Measurements from ENCODE around the gene SGK1. TPM values are rescaled to one million over a fixed set of nuclear protein-coding genes. Genes with fewer than 3 reads are reported as not detected.

SGK1 gene
- total RNA-seq, 3 donors from 2014 or later (not counting 1 experiment from before 2014, with no cell fraction given), result 31.8 to 89.6 (median 33.3) TPM

DNA sequence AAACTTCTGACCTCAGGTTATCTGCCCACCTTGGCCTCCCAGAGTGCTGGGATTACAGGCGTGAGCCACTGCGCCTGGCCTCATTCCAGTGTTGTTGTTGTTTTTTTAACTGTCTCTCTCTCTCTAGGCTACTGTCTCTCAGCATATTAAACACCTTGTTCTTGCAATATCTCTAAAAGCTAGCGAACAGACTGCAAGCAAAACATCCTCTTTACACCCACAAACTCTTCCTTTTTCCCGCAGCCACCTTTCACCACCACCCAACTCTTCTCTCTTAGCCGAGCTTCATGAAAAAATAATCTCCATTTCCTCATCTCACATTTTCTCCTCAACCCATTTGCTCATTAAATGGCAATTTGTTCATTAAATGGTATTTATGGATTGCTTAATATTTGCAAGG, 45.5 kb downstream of the SGK1 start:
- no peaks in the 10 kb centered on the region for H3K27me3 Mint-ChIP-seq (ENCODE audit: low read depth in 2 of 2)
- H3K4me3 Mint-ChIP-seq, result peak overlapping the region; percentile 40
- peak in 1 of 3 donors; percentile 55 for ATAC-seq
- Histone ChIP-seq H3K36me3 (ENCODE audit: control insufficient read depth, insufficient read depth, low read length) (no peaks in the 10 kb centered on the region), H3K27me3 (ENCODE audit: control insufficient read depth, insufficient read depth, low read length) (no peaks in the 10 kb centered on the region), H3K4me3 (ENCODE audit: low read length) (no peak overlapping the region), H3K4me1 (ENCODE audit: control insufficient read depth, insufficient read depth, low read length) (peaks cover 22% of the 10 kb centered on the region), H3K9me3 (ENCODE audit: control insufficient read depth, insufficient read depth, low read length) (no peaks in the 10 kb centered on the region), H3K27ac (ENCODE audit: low read length) (no peak overlapping the region)
- no peak for TF ChIP-seq CTCF (IDR thresholded peaks at IDR 0.05)
- H3K36me3 Mint-ChIP-seq, result no peaks in the 10 kb centered on the region
- no peaks in the 10 kb centered on the region for H3K9me3 Mint-ChIP-seq
- intact Hi-C loops (cut with micrococcal nuclease), result no loop called here
- 20% methylated on average over 5 of the region's 5 CpGs for WGBS (ENCODE audit: insufficient coverage)
- peaks cover 6 to 17% of the 10 kb centered on the region in 2 donors for H3K4me1 Mint-ChIP-seq
- DNase-seq, result peak in 1 of 2 donors; percentile 40
- peak overlapping the region in 1 of 2 donors; percentile 23 for H3K27ac Mint-ChIP-seq

DNA sequence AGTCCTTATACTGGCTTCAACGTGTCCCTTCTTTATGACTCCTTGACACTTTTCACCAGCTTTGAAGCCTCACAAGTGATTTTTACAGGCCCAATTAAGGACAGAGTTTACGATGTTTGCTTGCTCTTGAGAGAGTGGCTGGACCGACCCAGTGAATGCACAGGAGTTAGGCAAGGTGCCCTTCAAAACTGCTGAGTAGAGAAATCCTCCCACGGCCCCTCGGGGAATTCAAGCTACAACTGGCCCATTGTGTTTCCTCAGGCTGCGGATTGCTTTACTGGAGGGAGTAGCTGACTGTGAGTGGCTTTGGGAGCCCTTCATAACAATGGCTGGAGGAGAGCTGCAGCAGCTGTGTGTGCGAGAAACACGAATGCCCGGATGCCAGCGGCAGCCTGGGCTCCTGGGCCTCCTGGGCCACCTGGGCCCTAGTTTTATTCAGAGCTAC, 50.0 kb downstream of the SGK1 start:
- Mint-ChIP-seq H3K36me3 (no peaks in the 10 kb centered on the region), H3K4me3 (no peak overlapping the region), H3K27me3 (ENCODE audit: low read depth in 2 of 2) (no peaks in the 10 kb centered on the region), H3K27ac (no peak overlapping the region), H3K9me3 (no peaks in the 10 kb centered on the region), H3K4me1 (peaks cover 6 to 8% of the 10 kb centered on the region in 2 donors)
- H3K36me3 ChIP-seq (ENCODE audit: control insufficient read depth, insufficient read depth, low read length), result no peaks in the 10 kb centered on the region
- no peak overlapping the region for H3K27ac ChIP-seq (ENCODE audit: low read length)
- intact Hi-C loops (cut with micrococcal nuclease), result no loop called here
- peaks cover 9% of the 10 kb centered on the region for H3K4me1 ChIP-seq (ENCODE audit: control insufficient read depth, insufficient read depth, low read length)
- DNase-seq, result no peak
- WGBS (ENCODE audit: insufficient coverage), result 98% methylated on average over 10 of the region's 10 CpGs
- no peaks in the 10 kb centered on the region for H3K27me3 ChIP-seq (ENCODE audit: control insufficient read depth, insufficient read depth, low read length)
- no peak for ATAC-seq
- no peaks in the 10 kb centered on the region for H3K9me3 ChIP-seq (ENCODE audit: control insufficient read depth, insufficient read depth, low read length)
- no peak overlapping the region for H3K4me3 ChIP-seq (ENCODE audit: low read length)
- TF ChIP-seq CTCF (IDR thresholded peaks at IDR 0.05), result no peak

DNA sequence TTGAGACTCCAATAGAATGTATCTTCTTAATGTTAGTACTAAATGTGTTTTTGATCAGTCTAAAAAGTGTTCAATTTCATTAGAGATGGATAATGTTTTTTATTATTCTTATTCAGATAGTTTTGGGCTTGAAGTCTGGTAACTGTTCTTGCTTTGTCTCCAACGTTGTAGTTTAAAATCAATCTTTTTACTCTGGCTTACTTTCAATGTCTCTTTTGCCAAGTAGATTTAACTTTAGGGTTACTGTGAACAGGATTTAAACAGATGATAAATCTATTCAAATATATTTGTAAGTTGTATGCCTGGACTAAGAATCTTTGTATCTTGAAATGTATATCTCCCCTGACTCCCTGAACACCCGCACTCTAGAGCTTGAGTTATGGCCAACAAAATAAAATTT, 51.1 kb downstream of the SGK1 start:
- Mint-ChIP-seq H3K4me1 (no peaks in the 10 kb centered on the region), H3K27ac (no peak overlapping the region), H3K4me3 (no peak overlapping the region), H3K9me3 (no peaks in the 10 kb centered on the region), H3K27me3 (ENCODE audit: low read depth in 2 of 2) (no peaks in the 10 kb centered on the region), H3K36me3 (no peaks in the 10 kb centered on the region)
- Histone ChIP-seq H3K27me3 (ENCODE audit: control insufficient read depth, insufficient read depth, low read length) (no peaks in the 10 kb centered on the region), H3K9me3 (ENCODE audit: control insufficient read depth, insufficient read depth, low read length) (no peaks in the 10 kb centered on the region), H3K4me3 (ENCODE audit: low read length) (no peak overlapping the region), H3K27ac (ENCODE audit: low read length) (no peak overlapping the region), H3K36me3 (ENCODE audit: control insufficient read depth, insufficient read depth, low read length) (no peaks in the 10 kb centered on the region), H3K4me1 (ENCODE audit: control insufficient read depth, insufficient read depth, low read length) (peaks cover 2% of the 10 kb centered on the region)
- no peak for TF ChIP-seq CTCF (IDR thresholded peaks at IDR 0.05)
- intact Hi-C loops (cut with micrococcal nuclease), result no loop called here
- DNase-seq, result no peak
- ATAC-seq, result no peak
- no CpG with 5 or more reads among the region's 2 CpGs for WGBS (ENCODE audit: insufficient coverage)

DNA sequence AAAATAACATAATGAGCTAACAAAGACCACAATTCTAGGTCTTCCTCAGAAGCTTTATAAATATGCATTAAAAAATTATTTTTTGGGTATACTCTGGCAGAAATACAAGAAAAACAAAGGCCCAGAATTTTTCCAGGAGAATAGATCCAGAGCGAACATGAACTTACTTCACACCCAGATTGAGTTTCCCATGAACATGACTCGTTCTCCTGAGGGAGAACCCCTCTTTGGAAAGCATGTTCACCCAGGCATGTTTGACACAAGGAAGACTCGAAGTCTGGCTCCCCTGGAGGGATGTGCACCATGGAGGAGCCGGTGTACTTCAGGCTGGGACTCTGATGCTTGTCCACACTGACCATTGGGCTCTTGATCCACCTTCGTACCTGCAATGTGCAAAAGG, 56.1 kb downstream of the SGK1 start:
- no peak for TF ChIP-seq CTCF (IDR thresholded peaks at IDR 0.05)
- ATAC-seq (no peak), DNase-seq (no peak)
- no peaks in the 10 kb centered on the region for H3K36me3 ChIP-seq (ENCODE audit: control insufficient read depth, insufficient read depth, low read length)
- intact Hi-C loops (cut with micrococcal nuclease), result no loop called here
- H3K9me3 ChIP-seq (ENCODE audit: control insufficient read depth, insufficient read depth, low read length), result no peaks in the 10 kb centered on the region
- Mint-ChIP-seq H3K27me3 (ENCODE audit: low read depth in 2 of 2) (no peaks in the 10 kb centered on the region), H3K9me3 (no peaks in the 10 kb centered on the region), H3K4me1 (no peaks in the 10 kb centered on the region), H3K27ac (no peak overlapping the region), H3K4me3 (no peak overlapping the region), H3K36me3 (no peaks in the 10 kb centered on the region)
- whole genome bisulfite sequencing (ENCODE audit: insufficient coverage), result 91% methylated on average over 5 of the region's 5 CpGs
- no peak overlapping the region for H3K4me3 ChIP-seq (ENCODE audit: low read length)
- no peak overlapping the region for H3K27ac ChIP-seq (ENCODE audit: low read length)
- no peaks in the 10 kb centered on the region for H3K4me1 ChIP-seq (ENCODE audit: control insufficient read depth, insufficient read depth, low read length)
- no peaks in the 10 kb centered on the region for H3K27me3 ChIP-seq (ENCODE audit: control insufficient read depth, insufficient read depth, low read length)
